Stimulated activated CD8-positive, alpha-beta memory T cell treated with anti-CD3 and anti-CD28 coated beads, Interleukin-12 subunit alpha, Interleukin-12 subunit beta, amount 100 ng/mL, for 4 hours (primary cell): Measurements from ENCODE around the gene HUWE1.
"Not testable (repeated sequence)": the region's sequence is repeated elsewhere in the genome, so short reads cannot be mapped to it uniquely, and the experiment has no call there.

Source experiments
- DNase-seq: peaks from one replicate; pipeline ENCODE4 v3.0.0-alpha.2; 2020; ENCODE audit warnings: low read depth

HUWE1 gene

GRCh38 chrX:53511322-53511721, 175.2 kb downstream of the HUWE1 start:
- no peak for DNase-seq

GRCh38 chrX:53504035-53504434, 182.5 kb downstream of the HUWE1 start:
- DNase-seq: not testable (repeated sequence)

GRCh38 chrX:53494436-53494835, 192.1 kb downstream of the HUWE1 start:
- no peak for DNase-seq

GRCh38 chrX:53486285-53486684, 200.2 kb downstream of the HUWE1 start:
- DNase-seq: no peak

GRCh38 chrX:53483838-53484405, 202.6 kb downstream of the HUWE1 start:
- DNase-seq: no peak

GRCh38 chrX:53483416-53483815, 203.1 kb downstream of the HUWE1 start:
- DNase-seq: no peak
